ENCODE measurements around the gene HIP1R. TPM values are rescaled to one million over a fixed set of nuclear protein-coding genes. Genes with fewer than 3 reads are reported as not detected.

Gene HIP1R
- total RNA-seq, 1 experiment from 2014 or later, result 33.1 TPM

DNA sequence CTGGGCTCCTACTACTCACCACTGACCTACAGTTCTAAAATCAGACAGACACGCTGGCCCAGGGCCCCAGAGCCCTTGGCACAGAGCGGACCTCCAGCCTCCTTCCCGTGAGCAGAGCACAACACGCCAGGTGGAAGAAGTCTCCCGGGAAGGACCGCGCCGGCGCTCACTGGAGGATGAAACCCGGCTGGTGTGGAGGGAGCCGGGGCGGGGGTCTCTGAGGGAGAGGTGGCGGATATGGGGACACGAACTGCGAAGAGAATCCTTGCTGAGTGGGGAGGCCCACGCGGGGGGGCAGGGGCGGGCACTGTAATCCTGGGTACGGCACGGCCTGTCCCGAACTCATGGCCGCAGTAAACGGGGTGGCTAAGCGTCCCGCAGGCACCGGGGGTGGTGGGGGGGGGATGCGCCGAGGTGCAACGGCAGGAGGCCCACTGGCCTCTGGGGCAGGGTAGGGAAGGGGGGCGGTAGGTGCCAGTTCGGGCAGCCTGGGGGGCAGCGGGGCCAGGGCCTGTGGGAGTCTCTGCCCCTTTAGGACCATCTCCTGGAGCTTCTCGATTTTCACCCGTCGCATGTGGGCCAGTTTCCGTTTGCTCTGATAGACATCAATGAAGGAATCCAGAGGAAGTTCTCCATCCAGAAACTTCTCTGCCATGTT is 31.8 kb downstream of the HIP1R start:
- Histone ChIP-seq H3K9me2 (ENCODE audit: insufficient read depth) (no peaks in the 10 kb centered on the region), H3K79me2 (ENCODE audit: low read depth) (peaks cover 14% of the 10 kb centered on the region), H4K20me1 (ENCODE audit: insufficient read depth) (peaks cover 31% of the 10 kb centered on the region), H3K27me3 (ENCODE audit: insufficient read depth, low read depth) (no peaks in the 10 kb centered on the region), H3K36me3 (ENCODE audit: low read depth) (peaks cover 15% of the 10 kb centered on the region; the same call in 1 of the 2 replicates), H3K27ac (no peak overlapping the region), H3K4me2 (no peak overlapping the region), H3K4me1 (replicated peaks; ENCODE audit: insufficient read depth) (no peaks in the 10 kb centered on the region), H3K9me3 (ENCODE audit: insufficient read depth, low read depth) (no peaks in the 10 kb centered on the region), H3F3A (ENCODE audit: insufficient read depth, low read depth) (peaks cover 36% of the 10 kb centered on the region; the same call in 1 of the 2 replicates), H3K4me3 (no peak overlapping the region), H2AFZ (no peak overlapping the region)
- ChIA-PET POLR2A (ENCODE audit: unreplicated experiment) (no interaction called here), CTCF (no interaction called here)
- intact Hi-C loops (cut with micrococcal nuclease; ENCODE audit: unreplicated experiment), result no loop called here
- no peak for TF ChIP-seq EZH2 (IDR thresholded peaks at IDR 0.05; ENCODE audit: low read depth)
- TF ChIP-seq, protein P1, sequence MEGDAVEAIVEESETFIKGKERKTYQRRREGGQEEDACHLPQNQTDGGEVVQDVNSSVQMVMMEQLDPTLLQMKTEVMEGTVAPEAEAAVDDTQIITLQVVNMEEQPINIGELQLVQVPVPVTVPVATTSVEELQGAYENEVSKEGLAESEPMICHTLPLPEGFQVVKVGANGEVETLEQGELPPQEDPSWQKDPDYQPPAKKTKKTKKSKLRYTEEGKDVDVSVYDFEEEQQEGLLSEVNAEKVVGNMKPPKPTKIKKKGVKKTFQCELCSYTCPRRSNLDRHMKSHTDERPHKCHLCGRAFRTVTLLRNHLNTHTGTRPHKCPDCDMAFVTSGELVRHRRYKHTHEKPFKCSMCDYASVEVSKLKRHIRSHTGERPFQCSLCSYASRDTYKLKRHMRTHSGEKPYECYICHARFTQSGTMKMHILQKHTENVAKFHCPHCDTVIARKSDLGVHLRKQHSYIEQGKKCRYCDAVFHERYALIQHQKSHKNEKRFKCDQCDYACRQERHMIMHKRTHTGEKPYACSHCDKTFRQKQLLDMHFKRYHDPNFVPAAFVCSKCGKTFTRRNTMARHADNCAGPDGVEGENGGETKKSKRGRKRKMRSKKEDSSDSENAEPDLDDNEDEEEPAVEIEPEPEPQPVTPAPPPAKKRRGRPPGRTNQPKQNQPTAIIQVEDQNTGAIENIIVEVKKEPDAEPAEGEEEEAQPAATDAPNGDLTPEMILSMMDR (conservative IDR thresholded peaks at IDR 0.05), result no peak
- DNase-seq, result no peak
- no TSS peak for BruUV-seq (replicated peaks)

DNA sequence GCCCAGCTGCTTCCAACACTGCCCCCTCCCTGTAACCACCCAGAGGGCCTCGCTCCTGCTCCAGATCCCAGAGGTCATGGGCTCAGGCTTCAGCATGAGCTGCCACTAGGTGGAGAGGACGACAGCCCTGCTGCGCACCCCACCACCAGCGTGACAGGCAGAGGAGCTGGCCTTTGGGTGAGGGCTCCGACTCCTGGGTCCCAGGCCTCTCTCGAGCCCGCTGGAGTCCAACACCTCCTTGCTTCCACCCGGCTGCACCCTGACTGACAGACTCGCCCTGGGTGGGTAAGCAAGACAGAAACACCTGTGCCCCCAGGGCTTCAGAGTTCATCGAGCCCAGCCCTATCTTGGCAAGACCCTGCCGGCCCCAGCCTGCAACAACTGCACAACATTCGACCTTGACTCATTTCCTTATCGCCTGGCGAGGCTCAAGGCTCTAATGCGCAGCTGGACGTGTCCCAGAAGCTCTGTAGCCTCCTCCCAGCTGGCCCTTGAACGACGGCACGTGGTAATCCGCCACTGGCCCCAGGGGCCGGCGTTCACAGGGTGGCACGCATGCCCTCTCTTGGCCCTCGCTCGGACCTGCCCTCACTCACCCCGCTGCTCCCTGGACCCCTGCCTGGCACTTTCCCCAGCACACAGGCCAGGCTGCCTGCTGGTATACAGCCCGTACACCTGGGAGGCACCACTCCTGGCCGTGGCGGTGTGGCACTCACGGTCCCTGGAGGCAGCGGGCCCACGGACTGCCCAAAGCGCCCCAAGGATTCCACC is 32.6 kb downstream of the HIP1R start:
- Histone ChIP-seq H3K9me2 (ENCODE audit: insufficient read depth) (no peaks in the 10 kb centered on the region), H3K27me3 (ENCODE audit: insufficient read depth, low read depth) (no peaks in the 10 kb centered on the region), H3K4me2 (no peak overlapping the region), H3K36me3 (ENCODE audit: low read depth) (peaks cover 15% of the 10 kb centered on the region; the same call in 1 of the 2 replicates), H3K27ac (no peak overlapping the region), H4K20me1 (ENCODE audit: insufficient read depth) (peaks cover 35% of the 10 kb centered on the region), H3F3A (ENCODE audit: insufficient read depth, low read depth) (peaks cover 38% of the 10 kb centered on the region; the same call in 1 of the 2 replicates), H3K4me3 (no peak overlapping the region), H3K9me3 (ENCODE audit: insufficient read depth, low read depth) (no peaks in the 10 kb centered on the region), H3K4me1 (replicated peaks; ENCODE audit: insufficient read depth) (no peaks in the 10 kb centered on the region), H3K79me2 (ENCODE audit: low read depth) (peaks cover 22% of the 10 kb centered on the region), H2AFZ (no peak overlapping the region)
- intact Hi-C loops (cut with micrococcal nuclease; ENCODE audit: unreplicated experiment), result no loop called here
- ChIA-PET POLR2A (ENCODE audit: unreplicated experiment) (no interaction called here), CTCF (no interaction called here)
- TF ChIP-seq, protein P1 (conservative IDR thresholded peaks at IDR 0.05), result peak; percentile 26; the same call in 1 of the 2 replicates
- TF ChIP-seq EZH2 (IDR thresholded peaks at IDR 0.05; ENCODE audit: low read depth), result no peak
- no TSS peak for BruUV-seq (replicated peaks)
- DNase-seq, result no peak

DNA sequence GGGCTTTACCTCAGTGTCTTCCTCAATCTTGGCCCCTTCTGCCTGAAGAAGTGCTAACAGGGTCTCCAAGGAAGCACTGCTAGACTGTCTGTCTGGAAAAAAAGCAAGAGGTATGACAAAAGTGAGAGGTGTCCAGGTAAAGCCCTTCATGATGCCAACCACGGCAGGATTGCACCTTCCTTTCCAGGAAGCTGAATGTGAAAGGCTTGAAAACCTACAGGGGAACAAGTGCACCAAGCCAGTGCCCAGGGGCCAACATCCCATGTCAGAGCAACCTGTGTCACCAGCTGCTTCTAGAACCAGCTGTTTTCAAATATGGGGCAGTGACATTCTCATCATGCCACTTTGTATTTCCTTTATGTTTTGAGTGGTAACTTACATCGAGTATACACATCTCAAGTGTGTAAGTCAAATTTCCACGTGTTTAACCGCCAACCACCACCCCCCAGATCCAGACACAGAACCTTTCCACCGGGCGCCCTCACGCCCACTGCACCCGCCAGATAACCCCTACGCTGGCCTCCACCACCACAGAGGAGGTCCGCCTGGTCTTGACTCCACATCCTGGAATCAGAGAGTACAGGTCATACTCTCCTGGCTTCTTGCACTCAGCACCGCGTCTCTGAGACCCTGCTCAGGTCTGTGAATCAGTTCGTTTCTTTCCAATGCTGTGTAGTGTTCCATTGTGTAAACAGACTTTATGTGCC is 33.4 kb downstream of the HIP1R start:
- ChIA-PET POLR2A (ENCODE audit: unreplicated experiment) (no interaction called here), CTCF (interaction anchor here (0.7 kb wide), 1 partner anchor 792 kb away, joined by 3 read pairs; no protein-coding TSS in a partner anchor)
- H3F3A ChIP-seq (ENCODE audit: insufficient read depth, low read depth), result peaks cover 34% of the 10 kb centered on the region; the same call in 1 of the 2 replicates
- H3K4me2 ChIP-seq, result no peak overlapping the region
- peaks cover 36% of the 10 kb centered on the region for H4K20me1 ChIP-seq (ENCODE audit: insufficient read depth)
- intact Hi-C loops (cut with micrococcal nuclease; ENCODE audit: unreplicated experiment), result no loop called here
- H3K9me3 ChIP-seq (ENCODE audit: insufficient read depth, low read depth), result no peaks in the 10 kb centered on the region
- H3K9me2 ChIP-seq (ENCODE audit: insufficient read depth), result no peaks in the 10 kb centered on the region
- no peaks in the 10 kb centered on the region for H3K4me1 ChIP-seq (replicated peaks; ENCODE audit: insufficient read depth)
- peaks cover 29% of the 10 kb centered on the region for H3K79me2 ChIP-seq (ENCODE audit: low read depth)
- TF ChIP-seq, protein P1 (conservative IDR thresholded peaks at IDR 0.05), result no peak
- TF ChIP-seq EZH2 (IDR thresholded peaks at IDR 0.05; ENCODE audit: low read depth), result no peak
- H3K4me3 ChIP-seq, result no peak overlapping the region
- H3K27ac ChIP-seq, result no peak overlapping the region
- H2AFZ ChIP-seq, result no peak overlapping the region
- no peak for DNase-seq
- no TSS peak for BruUV-seq (replicated peaks)
- H3K36me3 ChIP-seq (ENCODE audit: low read depth), result peaks cover 15% of the 10 kb centered on the region; the same call in 1 of the 2 replicates
- no peaks in the 10 kb centered on the region for H3K27me3 ChIP-seq (ENCODE audit: insufficient read depth, low read depth)

All from PC-9 (cell line).